Rectal smooth muscle tissue (tissue), 1 donor: ENCODE data around the gene TRIM40.
"Not testable (repeated sequence)": the region's sequence is repeated elsewhere in the genome, so short reads cannot be mapped to it uniquely, and the experiment has no call there.

Experiments used
- H3K27ac ChIP-seq: one replicate; pipeline ENCODE4 v1.7.0; 2013; ENCODE audit warnings: low read depth, low read length, inconsistent platforms
- H3K27me3 ChIP-seq: one replicate; pipeline ENCODE4 v1.7.0; 2013; ENCODE audit warnings: low read length; ENCODE audit not compliant: control insufficient read depth, insufficient read depth
- H3K36me3 ChIP-seq: one replicate; pipeline ENCODE4 v1.7.0; 2013; ENCODE audit warnings: low read length; ENCODE audit not compliant: control insufficient read depth, insufficient read depth
- H3K4me1 ChIP-seq: one replicate; pipeline ENCODE4 v1.7.0; 2013; ENCODE audit warnings: low read length; ENCODE audit not compliant: control insufficient read depth, insufficient read depth
- H3K4me3 ChIP-seq: one replicate; pipeline ENCODE4 v1.7.0; 2013; ENCODE audit warnings: low read length
- H3K9ac ChIP-seq: one replicate; pipeline ENCODE4 v1.7.0; 2013; ENCODE audit warnings: low read length

The TRIM40 gene

DNA sequence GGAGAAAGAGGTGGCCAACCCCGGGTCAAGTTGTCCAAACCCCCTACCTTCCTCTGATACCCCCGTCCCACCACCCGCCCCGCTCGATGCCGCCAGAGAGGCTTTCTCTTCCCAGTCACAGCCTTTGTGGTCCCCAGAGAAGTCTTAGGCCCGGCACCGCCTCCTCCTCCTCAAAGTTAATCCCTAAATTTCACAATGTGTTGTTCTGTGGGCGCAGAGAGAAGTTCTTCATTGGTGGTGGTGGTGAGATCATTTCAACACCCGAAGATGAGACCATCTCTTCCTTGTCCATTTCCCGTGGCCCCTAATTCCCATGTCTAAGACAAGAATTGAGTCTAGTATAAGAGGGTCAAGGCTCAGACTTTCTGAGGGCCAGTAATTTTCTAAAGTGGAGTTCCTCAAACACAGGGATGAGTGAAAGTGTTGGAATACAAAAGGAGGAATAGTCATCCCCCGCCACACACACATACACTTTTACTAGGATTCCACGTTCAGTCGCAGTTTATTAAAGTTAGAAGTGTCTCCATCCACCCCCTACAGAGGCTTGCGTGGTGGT lies 33.4 kb upstream of the TRIM40 start:
- H3K36me3 ChIP-seq: no peaks in the 10 kb centered on the region
- no peak overlapping the region for H3K9ac ChIP-seq
- peaks cover 11% of the 10 kb centered on the region for H3K27me3 ChIP-seq
- peaks cover 7% of the 10 kb centered on the region for H3K4me1 ChIP-seq
- peak overlapping the region; percentile 65 for H3K4me3 ChIP-seq
- H3K27ac ChIP-seq: peak overlapping the region; percentile 50

DNA sequence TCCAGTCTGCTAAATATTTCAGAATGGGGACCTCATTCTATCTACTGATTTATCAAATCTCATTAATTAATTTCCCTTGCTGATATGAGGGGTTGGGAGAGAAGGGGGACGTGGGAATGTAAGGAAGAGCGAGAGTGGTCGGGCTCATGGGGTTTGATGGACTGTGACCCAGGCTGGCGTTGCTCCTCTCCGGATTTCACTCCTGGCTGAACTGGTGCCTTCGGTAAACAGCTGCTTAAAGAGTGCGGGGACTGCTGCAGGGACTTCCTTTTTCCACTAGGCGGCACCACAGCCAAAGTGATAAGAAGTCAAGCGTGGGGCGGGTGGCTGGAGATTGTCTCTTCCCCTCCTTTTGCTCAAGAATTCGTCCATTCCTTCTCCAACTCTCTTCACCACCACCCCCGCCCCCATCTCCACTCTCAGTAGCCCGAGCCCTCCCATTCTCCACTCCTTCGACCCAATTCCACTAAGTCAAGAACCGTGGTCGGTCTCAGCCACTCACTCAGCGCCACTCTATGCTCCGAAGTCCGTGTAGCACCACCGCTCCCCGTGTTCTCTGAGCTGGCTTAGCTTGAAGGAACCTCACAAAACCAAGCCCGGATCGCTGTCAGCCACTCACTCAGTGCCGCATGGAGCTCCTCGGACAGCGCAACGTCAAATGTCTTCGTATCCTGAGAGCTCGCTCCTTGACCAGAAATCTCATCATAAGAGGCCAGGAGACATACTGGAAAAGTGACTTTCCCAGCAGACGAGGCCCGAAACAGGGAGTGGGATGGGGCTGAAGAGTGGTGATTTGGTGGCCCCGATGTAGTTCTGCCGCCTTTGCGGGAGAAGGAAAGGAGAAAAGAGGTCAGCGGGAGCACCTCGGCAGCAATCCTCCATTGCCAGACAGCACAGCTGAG lies 32.7 kb upstream of the TRIM40 start:
- Histone ChIP-seq H3K4me1 (peaks cover 7% of the 10 kb centered on the region), H3K4me3 (peak overlapping the region; percentile 55), H3K9ac (peak overlapping the region; percentile 53), H3K27me3 (peaks cover 11% of the 10 kb centered on the region), H3K27ac (peak overlapping the region; percentile 50), H3K36me3 (no peaks in the 10 kb centered on the region)

DNA sequence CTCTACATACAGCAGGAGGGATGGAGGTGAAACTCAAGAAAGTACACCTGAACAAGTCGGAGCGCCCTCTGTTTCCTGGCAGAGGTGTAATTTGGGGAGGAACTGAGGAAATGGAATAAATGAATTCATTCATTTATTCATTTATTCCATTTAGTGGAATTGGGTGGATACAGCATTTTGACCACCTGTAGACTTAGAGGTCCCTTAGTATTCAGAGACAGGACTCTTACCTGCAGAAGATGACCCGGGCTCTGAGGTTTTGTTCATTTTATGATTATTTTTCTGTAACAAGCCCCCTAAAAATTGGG lies 32.1 kb upstream of the TRIM40 start:
- Histone ChIP-seq H3K36me3 (no peaks in the 10 kb centered on the region), H3K27me3 (peaks cover 11% of the 10 kb centered on the region), H3K4me3 (peak overlapping the region; percentile 55), H3K4me1 (peaks cover 7% of the 10 kb centered on the region), H3K9ac (no peak overlapping the region), H3K27ac (no peak overlapping the region)

DNA sequence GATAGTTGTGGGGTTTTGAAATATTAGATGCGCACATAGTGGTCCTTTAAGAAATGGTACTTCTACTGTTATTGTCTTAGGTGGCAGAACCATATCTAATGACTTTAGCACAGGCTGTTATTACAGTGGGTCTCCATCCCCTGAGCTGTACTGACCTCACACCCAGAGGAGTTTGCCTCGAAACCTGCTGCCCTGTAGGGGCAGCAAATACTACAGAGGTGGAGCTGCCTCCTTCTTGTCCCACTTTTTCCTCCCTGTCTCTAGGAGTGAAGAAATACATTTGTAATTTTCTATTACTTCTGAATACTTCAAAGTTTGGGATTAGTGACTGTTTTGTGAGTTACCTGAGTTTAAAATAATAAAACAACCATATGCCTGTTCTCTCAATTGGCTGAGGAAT lies 31.3 kb upstream of the TRIM40 start:
- Histone ChIP-seq H3K4me3 (no peak overlapping the region), H3K4me1 (peaks cover 7% of the 10 kb centered on the region), H3K9ac (no peak overlapping the region), H3K36me3 (no peaks in the 10 kb centered on the region), H3K27ac (no peak overlapping the region), H3K27me3 (peaks cover 8% of the 10 kb centered on the region)

DNA sequence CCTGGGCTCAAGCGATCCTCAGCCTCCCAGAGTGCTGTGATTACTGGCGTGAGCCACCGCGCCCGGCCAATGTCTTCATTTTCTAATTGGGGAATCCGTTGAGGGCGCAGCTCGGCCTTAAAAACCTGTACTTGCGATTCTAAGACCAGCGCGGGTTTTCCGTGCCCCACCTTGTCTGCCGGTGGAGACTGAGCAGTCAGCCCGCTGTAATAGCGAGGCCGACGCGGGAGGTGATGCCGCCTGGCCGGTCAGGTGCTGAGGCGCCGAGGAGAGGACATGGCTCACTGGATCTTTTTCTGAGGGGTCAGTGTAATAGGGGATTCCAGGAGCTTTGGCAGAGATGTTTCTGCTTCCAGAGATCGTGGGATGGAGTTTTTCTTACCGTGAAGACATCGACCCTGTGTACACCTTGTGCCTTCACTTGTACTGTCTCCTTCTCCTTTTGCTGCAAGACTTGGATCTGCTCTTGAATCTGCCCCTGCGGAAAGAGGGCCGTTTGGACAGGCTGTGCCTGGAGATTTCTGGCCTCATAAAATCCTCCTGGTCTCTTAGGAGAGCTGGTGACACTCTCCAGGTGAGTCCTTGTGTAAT lies 24.6 kb upstream of the TRIM40 start:
- Histone ChIP-seq H3K27ac (no peak overlapping the region), H3K9ac (no peak overlapping the region), H3K27me3 (no peaks in the 10 kb centered on the region), H3K4me1 (no peaks in the 10 kb centered on the region), H3K36me3 (no peaks in the 10 kb centered on the region), H3K4me3 (no peak overlapping the region)

DNA sequence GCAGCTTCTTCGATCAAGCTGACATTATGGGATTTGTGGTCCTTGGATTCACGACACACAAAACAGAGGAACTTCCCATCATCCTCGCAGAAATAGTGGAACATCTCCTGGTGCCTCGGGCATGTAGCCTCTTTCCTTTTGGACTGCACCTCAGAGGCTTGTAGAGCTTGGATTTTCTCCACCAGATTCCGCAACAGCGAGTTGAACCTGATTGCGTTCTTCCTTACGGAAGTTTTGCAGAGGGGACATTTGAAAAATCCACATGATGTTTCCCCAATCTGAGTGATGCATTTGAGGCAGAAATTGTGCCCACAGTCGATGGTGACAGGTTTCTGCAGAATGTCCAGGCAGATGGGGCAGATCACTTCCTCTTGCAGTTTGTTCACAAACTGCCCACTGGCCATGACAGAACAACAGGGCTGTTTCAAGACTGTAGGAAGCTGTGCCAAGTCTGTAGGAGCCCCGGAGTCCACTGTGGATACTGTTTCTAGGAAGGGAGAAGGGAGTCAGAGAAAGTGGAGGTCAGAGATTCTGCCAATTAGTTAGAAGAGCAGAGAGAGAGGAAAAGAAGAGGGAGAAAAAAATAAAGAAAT lies 23.4 kb upstream of the TRIM40 start:
- no peak overlapping the region for H3K9ac ChIP-seq
- H3K27ac ChIP-seq: no peak overlapping the region
- H3K4me1 ChIP-seq: no peaks in the 10 kb centered on the region
- H3K27me3 ChIP-seq: no peaks in the 10 kb centered on the region
- no peak overlapping the region for H3K4me3 ChIP-seq
- no peaks in the 10 kb centered on the region for H3K36me3 ChIP-seq

DNA sequence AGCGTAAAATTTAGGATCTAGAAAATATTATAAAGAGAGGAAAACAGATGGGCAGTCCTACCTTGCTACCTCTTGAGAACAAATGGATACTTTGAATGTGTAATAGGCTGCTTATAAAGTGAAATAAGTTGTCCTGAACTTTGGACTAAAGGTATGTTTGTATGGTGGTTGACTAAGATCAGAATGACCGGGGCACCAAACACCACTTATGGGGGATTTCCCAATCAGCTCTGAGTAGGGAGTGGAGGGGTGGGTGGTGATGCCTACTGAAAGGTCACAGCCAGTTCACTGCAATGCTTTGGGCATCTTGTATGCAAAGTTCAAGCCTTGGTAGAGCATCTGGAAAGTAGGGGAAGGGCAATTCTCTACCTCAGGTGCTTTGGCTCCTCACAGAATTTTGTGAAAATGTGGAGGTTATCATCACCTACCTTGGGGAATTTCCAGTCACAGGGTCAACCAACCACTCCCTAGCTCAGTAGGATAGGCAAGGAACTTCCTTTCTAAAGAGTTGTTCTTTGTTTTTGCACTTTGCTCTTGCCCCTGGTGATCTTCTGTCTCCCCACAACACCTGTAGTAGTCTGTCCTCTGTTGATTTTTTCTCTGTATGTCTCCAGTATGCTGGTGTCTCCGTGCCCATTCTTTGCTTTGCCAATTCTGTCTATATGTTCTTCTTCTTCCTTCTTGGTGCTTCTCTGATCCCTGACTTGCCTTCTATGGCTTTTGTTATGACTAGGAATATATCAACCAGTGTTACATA lies 22.8 kb upstream of the TRIM40 start, which contains the start of gene TRIM31:
TSS of gene TRIM31 (minus strand) at position 88 of the 757 bp plus-strand sequence. CDS start 285 bp downstream, outside the sequence.
- H3K9ac ChIP-seq: no peak within 1 kb of the TSS
- no peaks in the 10 kb centered on the region for H3K27me3 ChIP-seq
- H3K4me1 ChIP-seq: no peaks in the 10 kb centered on the region
- no peak within 1 kb of the TSS for H3K4me3 ChIP-seq
- no peaks in the 10 kb centered on the region for H3K36me3 ChIP-seq
- H3K27ac ChIP-seq: no peak within 1 kb of the TSS

DNA sequence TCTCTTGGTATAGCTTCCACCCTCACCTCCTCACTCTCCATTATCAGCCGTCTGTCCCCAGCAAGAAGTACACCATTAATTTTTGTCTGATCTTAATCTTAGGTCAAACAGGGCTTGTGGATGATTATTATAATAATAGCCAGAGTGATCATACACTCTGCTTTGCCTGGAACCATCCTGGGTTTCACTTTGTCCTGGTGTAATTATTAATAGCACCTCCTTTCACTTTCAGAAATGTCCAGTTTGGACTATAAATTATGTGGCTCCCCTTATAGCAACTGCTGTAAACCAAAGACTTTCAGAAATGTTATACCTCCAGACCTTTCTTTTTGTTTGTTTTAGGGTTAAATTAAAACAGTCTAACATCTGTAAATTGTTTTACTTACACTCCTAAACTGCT lies 22.1 kb upstream of the TRIM40 start:
- Histone ChIP-seq H3K9ac (no peak overlapping the region), H3K27ac (no peak overlapping the region), H3K4me3 (no peak overlapping the region), H3K36me3 (no peaks in the 10 kb centered on the region), H3K27me3 (no peaks in the 10 kb centered on the region), H3K4me1 (no peaks in the 10 kb centered on the region)

DNA sequence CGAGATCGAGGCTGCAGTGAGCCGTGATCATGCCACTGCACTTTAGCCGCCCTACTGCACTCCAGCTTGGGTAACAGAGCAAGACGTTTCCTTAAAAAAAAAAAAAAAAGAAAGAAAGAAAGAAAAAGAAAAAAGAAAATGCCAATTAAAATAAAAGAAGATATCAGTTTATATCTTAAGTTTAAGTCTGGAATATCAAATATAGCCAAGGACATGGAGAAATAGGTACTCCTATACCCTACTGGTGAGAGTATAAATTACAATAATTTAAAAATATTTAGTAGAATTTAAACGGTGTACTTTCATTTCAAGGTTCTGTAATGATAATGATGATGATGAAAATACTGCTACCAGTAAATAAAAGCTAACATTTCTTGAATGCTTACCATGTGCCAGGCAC lies 19.2 kb upstream of the TRIM40 start:
- H3K36me3 ChIP-seq: no peaks in the 10 kb centered on the region
- H3K27ac ChIP-seq: no peak overlapping the region
- H3K4me3 ChIP-seq: no peak overlapping the region
- H3K9ac ChIP-seq: no peak overlapping the region
- H3K4me1 ChIP-seq: no peaks in the 10 kb centered on the region
- no peaks in the 10 kb centered on the region for H3K27me3 ChIP-seq

DNA sequence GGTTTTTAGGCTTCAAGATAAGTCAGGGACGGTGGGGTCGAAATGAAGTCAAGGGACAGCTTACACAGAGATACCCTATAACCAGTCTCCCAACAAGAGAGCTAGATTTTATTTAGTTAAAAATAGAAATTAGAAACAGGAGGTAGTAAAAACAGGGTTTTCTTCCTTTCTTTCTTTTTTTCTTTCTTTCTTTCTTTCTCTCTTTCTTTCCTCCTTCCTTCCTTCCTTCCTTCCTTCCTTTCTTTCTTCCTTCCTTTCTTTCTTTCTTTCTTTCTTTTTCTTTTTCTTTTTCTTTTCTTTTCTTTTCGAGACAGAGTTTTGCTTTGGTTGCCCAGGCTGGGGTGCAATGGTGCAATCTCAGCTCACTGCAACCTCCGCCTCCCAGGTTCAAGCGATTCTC lies 17.2 kb upstream of the TRIM40 start:
- not testable (repeated sequence) for H3K27ac ChIP-seq, H3K27me3 ChIP-seq, H3K4me1 ChIP-seq, H3K4me3 ChIP-seq, H3K36me3 ChIP-seq, H3K9ac ChIP-seq

DNA sequence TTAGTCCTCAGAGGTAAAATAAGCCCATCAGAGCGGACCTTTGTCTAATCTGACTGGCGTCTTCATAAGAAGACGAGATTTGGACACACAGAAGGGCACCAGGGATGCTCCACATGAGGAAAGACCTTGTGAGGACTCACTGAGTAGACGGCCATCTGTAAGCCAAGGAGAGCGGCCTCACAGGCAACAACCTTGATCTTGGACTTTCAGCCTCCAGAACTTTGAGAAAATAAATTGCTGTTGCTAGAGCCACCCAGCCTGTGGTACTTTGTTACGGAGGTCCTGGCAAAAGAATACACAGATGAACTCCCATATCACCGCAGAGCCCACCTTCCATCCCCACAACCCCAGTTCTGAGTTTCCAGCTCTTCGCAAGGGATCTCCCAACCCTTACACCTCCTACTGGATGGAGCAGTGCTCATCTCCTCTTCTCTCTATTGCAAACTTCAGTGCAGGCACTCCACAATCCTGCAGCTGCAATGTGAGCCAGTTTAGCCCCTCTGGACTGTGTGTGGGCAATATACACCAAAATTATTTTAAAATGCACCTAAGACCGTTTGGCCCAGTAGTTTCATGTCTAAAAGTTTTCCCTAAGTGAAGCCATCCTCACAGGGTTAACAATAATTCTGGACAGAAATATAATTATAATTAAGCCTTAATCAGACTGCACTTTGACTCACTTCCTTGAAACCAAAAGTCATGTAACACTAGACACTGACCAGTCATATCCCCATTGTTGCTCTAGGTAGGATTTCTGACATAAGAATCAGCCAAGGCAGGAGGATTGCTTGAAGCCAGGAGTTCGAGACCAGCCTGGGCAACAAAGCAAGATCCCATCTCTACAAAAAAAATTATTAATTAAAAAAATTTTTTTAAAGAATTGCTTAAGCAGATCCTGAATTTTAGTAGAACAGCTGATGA lies 14.2 kb upstream of the TRIM40 start:
- Histone ChIP-seq H3K4me3 (no peak overlapping the region), H3K9ac (no peak overlapping the region), H3K4me1 (no peaks in the 10 kb centered on the region), H3K27me3 (no peaks in the 10 kb centered on the region), H3K27ac (no peak overlapping the region), H3K36me3 (no peaks in the 10 kb centered on the region)
